A549 (cell line): ENCODE measurements around the gene FER. TPM values are rescaled to one million over a fixed set of nuclear protein-coding genes. Genes with fewer than 3 reads are reported as not detected.

Experiments
- ATAC-seq, 2 experiments: fragments of 200-7000 bp in 1 of 2; fragments of >200 bp in 1 of 2; cut with Nextera tagmentation in 1 of 2; cut with Tn5 transposase in 1 of 2; 3 replicates each; pipeline versions ENCODE4 v1.8.0 to v1.9.1; 2018 to 2020; ENCODE audit warnings: mild to moderate bottlenecking in 1 of 2, moderate library complexity in 1 of 2
- CTCF ChIA-PET: fragments of 300-600 bp; sonication (Branson Sonifier 250); formaldehyde crosslinking; extraction: SDS; loops from one replicate; lab custom pipeline; 2021; ENCODE audit warnings: antibody characterized with exemption, inconsistent platforms; lab: Yijun Ruan, JAX
- POLR2A ChIA-PET: fragments of 350-600 bp; formaldehyde crosslinking; extraction: SDS; loops from one replicate; lab custom pipeline; 2021; ENCODE audit warnings: antibody characterized with exemption, inconsistent platforms; lab: Yijun Ruan, JAX
- DNase-seq, 2 experiments: peaks; one replicate each; pipeline versions ENCODE4 v3.0.0 to v3.0.0-alpha.2; 2011 to 2016; ENCODE audit warnings: low read depth in 1 of 2, low spot score in 1 of 2
- FAIRE-seq: peaks from 2 replicates; lab custom pipeline; 2011; peaks lifted over from hg19 to GRCh38; lab: Jason Lieb, UNC
- H3K27ac ChIP-seq, 2 experiments: fragments of >200 bp; sonication (Bioruptor Twin); formaldehyde crosslinking; 3 replicates each; pipeline ENCODE4 v1.5.1; 2016 to 2017
- H3K4me1 ChIP-seq: fragments of >200 bp; sonication (Bioruptor Twin); formaldehyde crosslinking; 3 replicates; pipeline ENCODE4 v1.6.1; 2016
- H3K4me2 ChIP-seq: fragments of >200 bp; sonication (Bioruptor Twin); formaldehyde crosslinking; 3 replicates; pipeline ENCODE4 v1.6.1; 2016
- H3K4me3 ChIP-seq: fragments of >200 bp; sonication (Bioruptor Twin); formaldehyde crosslinking; 3 replicates; pipeline ENCODE4 v1.5.1; 2016
- H3K9me3 ChIP-seq: fragments of >200 bp; sonication (Bioruptor Twin); formaldehyde crosslinking; 3 replicates; pipeline ENCODE4 v1.6.1; 2016
- BCL3 ChIP-seq: fragments of >200 bp; sonication (Bioruptor Twin); formaldehyde crosslinking; IDR thresholded peaks from 3 replicates; pipeline ENCODE4 v1.6.1; 2016
- CEBPB ChIP-seq, 2 experiments: fragments of >200 bp in 1 of 2; sonication (Bioruptor Twin) in 1 of 2; formaldehyde crosslinking in 1 of 2; IDR thresholded peaks; 2 replicates each; pipeline ENCODE4 v1.6.1; 2012 to 2016
- CHD2 ChIP-seq: fragments of 150-350 bp; IDR thresholded peaks from 2 replicates; pipeline ENCODE4 v1.6.1; 2014; ENCODE audit warnings: low read length; ENCODE audit not compliant: partially characterized antibody
- E2F6 ChIP-seq: IDR thresholded peaks from 2 replicates; pipeline ENCODE4 v1.6.1; 2012; ENCODE audit warnings: low read depth, borderline replicate concordance
- EHMT2 ChIP-seq: fragments of 200-600 bp; sonication (generic); IDR thresholded peaks from 2 replicates; pipeline ENCODE4 v1.6.1; 2016; ENCODE audit warnings: antibody characterized with exemption, low read depth, mild to moderate bottlenecking, moderate library complexity
- ESRRA ChIP-seq: fragments of 150-350 bp; IDR thresholded peaks from 2 replicates; pipeline ENCODE4 v1.6.1; 2014; ENCODE audit warnings: mild to moderate bottlenecking, low read length, borderline replicate concordance
- FOSL2 ChIP-seq, 2 experiments: fragments of 450-650 bp in 1 of 2; fragments of >200 bp in 1 of 2; sonication (Bioruptor Twin) in 1 of 2; formaldehyde crosslinking; IDR thresholded peaks; 2 replicates each; pipeline versions ENCODE4 v1.5.0 to v1.6.1; 2016 to 2020; ENCODE audit warnings: mild to moderate bottlenecking in 1 of 2, moderate library complexity in 1 of 2
- HEYL ChIP-seq: fragments of 250-450 bp; sonication (Bioruptor Pico); IDR thresholded peaks from 2 replicates; pipeline ENCODE4 v1.8.0; 2021; ENCODE audit warnings: mild to moderate bottlenecking, moderate library complexity
- HMGXB4 ChIP-seq: fragments of 250-450 bp; sonication (Bioruptor Pico); IDR thresholded peaks from 2 replicates; pipeline ENCODE4 v1.5.0; 2021; ENCODE audit warnings: mild to moderate bottlenecking, moderate library complexity, borderline replicate concordance
- JUN ChIP-seq, 2 experiments: fragments of >200 bp; sonication (Bioruptor Twin); formaldehyde crosslinking; IDR thresholded peaks; 2 replicates in 1 of 2; 3 replicates in 1 of 2; pipeline ENCODE4 v1.6.1; 2016 to 2017
- MAX ChIP-seq: IDR thresholded peaks from 2 replicates; pipeline ENCODE4 v1.6.1; 2012
- NPAS2 ChIP-seq: fragments of 250-450 bp; sonication (Bioruptor Pico); IDR thresholded peaks from 2 replicates; pipeline ENCODE4 v1.8.0; 2022; ENCODE audit warnings: mild to moderate bottlenecking, moderate library complexity, borderline replicate concordance
- POLR2A ChIP-seq: IDR thresholded peaks from 2 replicates; pipeline ENCODE4 v1.6.1; 2012; ENCODE audit warnings: mild to moderate bottlenecking, low read length
- POLR2AphosphoS2 ChIP-seq: conservative IDR thresholded peaks from 2 replicates; pipeline ENCODE4 v1.6.1; 2012; ENCODE audit warnings: low read length, improper control_type of control experiment, inconsistent platforms
- RAD21 ChIP-seq, 2 experiments: fragments of >200 bp in 1 of 2; sonication (Bioruptor Twin) in 1 of 2; formaldehyde crosslinking in 1 of 2; IDR thresholded peaks in 1 of 2; conservative IDR thresholded peaks in 1 of 2; 2 replicates in 1 of 2; 3 replicates in 1 of 2; pipeline ENCODE4 v1.6.1; 2012 to 2018; ENCODE audit warnings: inconsistent platforms in 1 of 2
- RARB ChIP-seq: fragments of 250-450 bp; sonication (Bioruptor Pico); IDR thresholded peaks from 2 replicates; pipeline ENCODE4 v1.8.0; 2021; ENCODE audit warnings: mild to moderate bottlenecking, moderate library complexity
- RCOR1 ChIP-seq: fragments of 150-350 bp; IDR thresholded peaks from 2 replicates; pipeline ENCODE4 v1.6.1; 2014; ENCODE audit warnings: antibody characterized with exemption, low read length, low read depth
- REST ChIP-seq: fragments of 200-600 bp; sonication (generic); IDR thresholded peaks from 2 replicates; pipeline ENCODE4 v1.6.1; 2016; ENCODE audit warnings: antibody characterized with exemption, mild to moderate bottlenecking, moderate library complexity
- TFCP2L1 ChIP-seq: fragments of 250-450 bp; sonication (Bioruptor Pico); IDR thresholded peaks from 2 replicates; pipeline ENCODE4 v1.5.0; 2021; ENCODE audit warnings: mild to moderate bottlenecking
- ZC3H11A ChIP-seq: fragments of 450-650 bp; IDR thresholded peaks from 2 replicates; pipeline ENCODE4 v1.6.1; 2014; ENCODE audit warnings: antibody characterized with exemption, mild to moderate bottlenecking
- ZNF302 ChIP-seq: fragments of 250-450 bp; sonication (Bioruptor Pico); IDR thresholded peaks from 2 replicates; pipeline ENCODE4 v1.9.0; 2021; ENCODE audit warnings: inconsistent platforms, mild to moderate bottlenecking, moderate library complexity
- WGBS: methylation state at CpG from one replicate; pipeline ENCODE4 v1.1.6; 2017; ENCODE audit errors: missing lambda C conversion rate; 5-methylcytosine and 5-hydroxymethylcytosine counted together
- polyA plus RNA-seq, 4 experiments: library from polyadenylated mRNA; depleted of rRNA in 3 of 4; stranded (reverse); fragments of >200 nt; fragmentation: RNase III in 1 of 4; extraction: RNeasy Plus Mini Kit Qiagen cat#74134 plus additional on column Dnase treatment in 1 of 4; gene quantifications; 2 replicates in 3 of 4; 3 replicates in 1 of 4; pipeline ENCODE4 v1.2.3, GENCODE V29; 2011 to 2017
- TF ChIP-seq, protein P1 (sequence below): fragments of 450-650 bp; IDR thresholded peaks from 2 replicates; pipeline ENCODE4 v1.6.1; 2014; ENCODE audit warnings: antibody characterized with exemption

FER gene
- polyA plus RNA-seq, 2 of the 4 experiments (the other 2 are of a cell fraction), result 3.6 to 12.3 TPM

GRCh38 chr5:108786806-108787483, 39.2 kb downstream of the FER start:
- no peak overlapping the region for H3K27ac ChIP-seq
- no peak overlapping the region for H3K4me2 ChIP-seq
- H3K4me1 ChIP-seq, result no peaks in the 10 kb centered on the region
- no peak overlapping the region for H3K4me3 ChIP-seq
- TF ChIP-seq E2F6, result no peak
- no peak for TF ChIP-seq CHD2
- TF ChIP-seq ZC3H11A, result no peak
- TF ChIP-seq POLR2AphosphoS2, result no peak
- TF ChIP-seq TFCP2L1, result no peak
- no peak for TF ChIP-seq POLR2A
- DNase-seq (no peak), ATAC-seq (peak in 1 of 2 experiments; percentile 28; a peak in 1 of 6 replicates), FAIRE-seq (no peak)
- ChIA-PET POLR2A (no interaction called here), CTCF (interaction anchor here (0.6 to 0.9 kb wide), 2 partner anchors 21 to 28 kb away, joined by 3 to 4 read pairs; no protein-coding TSS in a partner anchor)
- WGBS, result 88% methylated on average over 8 of the region's 12 CpGs
- H3K9me3 ChIP-seq, result no peaks in the 10 kb centered on the region

DNA sequence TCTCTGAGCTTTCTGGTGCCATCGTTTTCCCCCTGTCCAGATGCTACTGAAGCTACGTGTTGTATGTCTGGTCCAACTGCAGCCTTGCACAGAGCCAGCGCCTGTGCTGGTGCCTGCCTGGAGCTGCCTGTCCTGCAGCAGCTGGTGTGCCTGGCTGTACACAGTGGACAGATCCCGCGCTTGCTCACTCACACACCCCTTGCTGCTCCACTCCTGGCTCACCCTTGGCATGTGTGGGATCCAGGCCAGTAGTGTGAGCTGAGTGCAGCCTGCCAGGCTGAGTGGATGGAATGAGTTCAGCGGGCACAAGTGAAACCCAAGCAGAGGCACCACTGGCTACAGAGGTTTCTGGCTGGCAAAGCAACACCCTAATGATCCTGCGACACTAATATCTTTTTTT, 40.4 kb downstream of the FER start:
- FAIRE-seq (no peak), DNase-seq (no peak), ATAC-seq (peak; percentile 55 to 62; a peak in 3 of 6 replicates)
- Histone ChIP-seq H3K4me1 (no peaks in the 10 kb centered on the region), H3K4me2 (no peak overlapping the region), H3K4me3 (no peak overlapping the region), H3K9me3 (no peaks in the 10 kb centered on the region), H3K27ac (no peak overlapping the region)
- ChIA-PET CTCF (no interaction called here), POLR2A (no interaction called here)
- 84% methylated on average over 6 of the region's 7 CpGs for WGBS
- no peak for TF ChIP-seq JUN (IDR thresholded peaks at IDR 0.05)
- TF ChIP-seq ESRRA, result no peak
- TF ChIP-seq RCOR1, result no peak
- no peak for TF ChIP-seq CEBPB (IDR thresholded peaks at IDR 0.05)
- TF ChIP-seq ZNF302 (CRISPR knock-in tag), result no peak
- TF ChIP-seq, protein P1, sequence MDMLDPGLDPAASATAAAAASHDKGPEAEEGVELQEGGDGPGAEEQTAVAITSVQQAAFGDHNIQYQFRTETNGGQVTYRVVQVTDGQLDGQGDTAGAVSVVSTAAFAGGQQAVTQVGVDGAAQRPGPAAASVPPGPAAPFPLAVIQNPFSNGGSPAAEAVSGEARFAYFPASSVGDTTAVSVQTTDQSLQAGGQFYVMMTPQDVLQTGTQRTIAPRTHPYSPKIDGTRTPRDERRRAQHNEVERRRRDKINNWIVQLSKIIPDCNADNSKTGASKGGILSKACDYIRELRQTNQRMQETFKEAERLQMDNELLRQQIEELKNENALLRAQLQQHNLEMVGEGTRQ, result no peak
- no peak for TF ChIP-seq RAD21 (conservative IDR thresholded peaks at IDR 0.05 in 1 of 2, IDR thresholded peaks at IDR 0.05 in 1 of 2)
- no peak for TF ChIP-seq BCL3
- TF ChIP-seq POLR2AphosphoS2, result no peak
- TF ChIP-seq REST, result no peak
- no peak for TF ChIP-seq MAX
- TF ChIP-seq HMGXB4, result no peak
- no peak for TF ChIP-seq CHD2
- TF ChIP-seq HEYL (CRISPR knock-in tag), result no peak
- TF ChIP-seq ZC3H11A, result no peak
- TF ChIP-seq NPAS2, result no peak
- no peak for TF ChIP-seq FOSL2 (IDR thresholded peaks at IDR 0.05)
- TF ChIP-seq FOSL2 (CRISPR knock-in tag; IDR thresholded peaks at IDR 0.05), result no peak
- TF ChIP-seq RARB (CRISPR knock-in tag), result no peak
- TF ChIP-seq EHMT2, result no peak
